Neural progenitor cell (in vitro differentiated cells): Measurements from ENCODE around the gene RXRG.

Experiments used
- CTCF ChIP-seq: fragments of 200-600 bp; sonication (generic); IDR thresholded peaks from 2 replicates; pipeline ENCODE4 v1.5.1; 2017; ENCODE audit warnings: antibody characterized with exemption, mild to moderate bottlenecking
- EZH2 ChIP-seq: fragments of 200-600 bp; sonication (generic); IDR thresholded peaks from 2 replicates; pipeline ENCODE4 v1.6.1; 2017; ENCODE audit warnings: antibody characterized with exemption, mild to moderate bottlenecking, moderate library complexity

GRCh38 chr1:165425621-165426020 is 19.3 kb downstream of the RXRG start:
- no peak for TF ChIP-seq CTCF
- no peak for TF ChIP-seq EZH2
